ENCODE measurements around the gene KLK3.

Gene KLK3

DNA sequence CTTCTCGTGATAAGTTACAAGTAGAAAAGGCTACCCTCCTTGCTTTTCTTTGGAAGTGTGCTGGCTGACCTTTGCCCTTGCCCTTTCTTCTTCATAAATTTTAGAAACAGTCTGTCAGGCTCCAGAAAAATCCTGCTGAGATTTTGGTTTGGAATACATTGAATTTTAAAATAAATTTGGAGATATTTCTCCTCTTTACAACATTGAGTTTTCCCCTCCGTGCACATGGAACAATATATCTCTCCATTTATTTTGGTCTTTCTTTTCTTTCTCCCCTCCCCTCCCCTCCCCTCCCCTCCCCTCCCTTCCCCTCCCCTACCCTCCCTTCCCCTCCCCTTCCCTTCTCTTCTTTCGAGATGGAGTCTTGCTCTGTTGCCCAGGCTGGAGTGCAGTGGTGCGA lies 47.9 kb downstream of the KLK3 start:
- TF ChIP-seq, protein P1, sequence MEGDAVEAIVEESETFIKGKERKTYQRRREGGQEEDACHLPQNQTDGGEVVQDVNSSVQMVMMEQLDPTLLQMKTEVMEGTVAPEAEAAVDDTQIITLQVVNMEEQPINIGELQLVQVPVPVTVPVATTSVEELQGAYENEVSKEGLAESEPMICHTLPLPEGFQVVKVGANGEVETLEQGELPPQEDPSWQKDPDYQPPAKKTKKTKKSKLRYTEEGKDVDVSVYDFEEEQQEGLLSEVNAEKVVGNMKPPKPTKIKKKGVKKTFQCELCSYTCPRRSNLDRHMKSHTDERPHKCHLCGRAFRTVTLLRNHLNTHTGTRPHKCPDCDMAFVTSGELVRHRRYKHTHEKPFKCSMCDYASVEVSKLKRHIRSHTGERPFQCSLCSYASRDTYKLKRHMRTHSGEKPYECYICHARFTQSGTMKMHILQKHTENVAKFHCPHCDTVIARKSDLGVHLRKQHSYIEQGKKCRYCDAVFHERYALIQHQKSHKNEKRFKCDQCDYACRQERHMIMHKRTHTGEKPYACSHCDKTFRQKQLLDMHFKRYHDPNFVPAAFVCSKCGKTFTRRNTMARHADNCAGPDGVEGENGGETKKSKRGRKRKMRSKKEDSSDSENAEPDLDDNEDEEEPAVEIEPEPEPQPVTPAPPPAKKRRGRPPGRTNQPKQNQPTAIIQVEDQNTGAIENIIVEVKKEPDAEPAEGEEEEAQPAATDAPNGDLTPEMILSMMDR (IDR thresholded peaks at IDR 0.05; ENCODE audit: extremely low read depth, insufficient read depth, missing control alignments) = no peak
- no peak for DNase-seq (ENCODE audit: low spot score)
- in situ Hi-C loops (cut with MboI; ENCODE audit: low pct_unique_long_range_greater_than_20kb, low sequenced_read_pairs, unreplicated experiment) = no loop called here

DNA sequence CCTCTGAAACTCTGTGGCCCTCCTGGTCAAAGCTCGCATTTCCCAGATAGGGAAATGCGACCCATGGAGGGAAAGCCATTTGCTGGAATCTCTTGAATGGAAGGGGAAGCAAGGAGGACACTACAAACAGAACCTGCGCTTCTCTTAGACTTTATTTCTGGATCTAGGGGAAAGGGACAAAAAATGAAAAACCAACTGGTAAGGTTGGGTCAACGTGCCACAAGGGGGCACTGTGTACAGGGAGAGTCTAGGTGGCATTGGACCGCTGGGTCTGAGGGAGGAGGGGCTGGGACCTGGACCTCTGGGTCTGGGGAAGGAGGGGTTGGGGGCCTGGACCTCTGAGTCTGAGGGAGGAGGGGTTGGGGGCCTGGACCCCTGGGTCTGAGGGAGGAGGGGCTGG lies 51.5 kb downstream of the KLK3 start:
- TF ChIP-seq, protein P1 (IDR thresholded peaks at IDR 0.05; ENCODE audit: extremely low read depth, insufficient read depth, missing control alignments) = peak; percentile 77
- peak; percentile 62 for DNase-seq (ENCODE audit: low spot score)
- in situ Hi-C loops (cut with MboI; ENCODE audit: low pct_unique_long_range_greater_than_20kb, low sequenced_read_pairs, unreplicated experiment) = no loop called here

DNA sequence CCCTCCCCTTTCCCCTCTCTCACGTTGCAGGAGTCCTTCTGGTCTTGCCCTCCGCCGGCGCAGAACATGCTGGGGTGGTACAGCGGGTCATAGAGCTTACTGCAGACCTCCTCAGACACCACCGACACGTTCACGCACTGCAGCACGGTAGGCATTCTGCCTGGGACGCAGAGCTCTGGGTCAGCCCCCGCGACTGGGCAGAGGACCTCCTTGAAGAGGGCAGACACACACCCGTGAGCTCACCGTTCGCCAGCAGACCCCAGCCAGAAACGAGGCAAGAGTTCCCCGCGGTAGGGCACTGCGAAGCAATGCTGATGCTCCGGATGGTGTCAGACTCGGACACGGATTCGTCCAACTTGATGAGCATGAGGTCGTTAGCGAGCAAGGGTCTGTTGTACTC lies 53.6 kb downstream of the KLK3 start:
- DNase-seq (ENCODE audit: low spot score) = no peak
- TF ChIP-seq, protein P1 (IDR thresholded peaks at IDR 0.05; ENCODE audit: extremely low read depth, insufficient read depth, missing control alignments) = no peak
- in situ Hi-C loops (cut with MboI; ENCODE audit: low pct_unique_long_range_greater_than_20kb, low sequenced_read_pairs, unreplicated experiment) = no loop called here

DNA sequence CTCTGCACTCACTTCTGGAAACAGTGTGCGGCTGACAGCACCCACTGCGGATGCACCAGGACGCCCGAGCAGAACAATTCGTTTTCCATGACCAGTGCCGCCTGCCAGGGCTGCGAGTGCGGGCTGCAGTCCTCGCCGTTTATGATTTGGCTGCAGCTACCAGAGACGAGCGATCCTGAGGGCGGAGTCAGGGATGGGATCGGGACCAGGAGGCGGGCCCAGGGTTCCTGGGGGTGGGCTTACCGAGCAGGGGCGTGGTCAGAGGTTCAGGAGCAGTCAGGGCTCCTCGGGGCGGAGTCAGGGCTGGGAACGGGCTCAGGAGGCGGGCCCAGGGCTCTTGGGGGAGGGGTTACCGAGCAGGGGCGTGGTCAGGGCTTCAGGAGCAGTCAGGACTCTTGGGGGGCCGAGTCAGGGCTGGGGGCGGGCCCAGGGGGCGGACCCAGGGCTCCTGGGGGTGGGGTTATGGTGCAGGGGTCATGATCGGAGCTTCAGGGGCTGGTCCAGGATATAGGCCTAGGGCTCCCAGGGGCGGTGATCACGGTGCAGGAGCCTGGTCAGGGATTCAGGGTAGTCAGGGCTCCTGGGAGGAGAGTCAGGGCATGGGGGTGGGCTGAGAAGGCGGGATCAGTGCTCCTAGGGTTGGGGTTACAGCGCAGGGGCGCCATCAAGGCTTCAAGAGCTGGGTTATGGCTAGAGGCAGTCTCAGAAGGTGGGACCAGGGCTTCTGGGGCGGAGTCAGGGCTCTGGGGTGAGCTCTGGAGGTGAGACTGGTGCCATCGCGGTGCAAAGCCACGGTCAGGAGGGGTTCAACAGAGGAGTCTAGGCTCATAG lies 54.7 kb downstream of the KLK3 start:
- in situ Hi-C loops (cut with MboI; ENCODE audit: low pct_unique_long_range_greater_than_20kb, low sequenced_read_pairs, unreplicated experiment) = loop anchor here (10.0 kb wide), 1 partner anchor 115 kb away; the partner anchor contains the start of gene ACP4
- peak; percentile 92 for DNase-seq (ENCODE audit: low spot score)
- TF ChIP-seq, protein P1 (IDR thresholded peaks at IDR 0.05; ENCODE audit: extremely low read depth, insufficient read depth, missing control alignments) = no peak
